22Rv1 (cell line): ENCODE results near the gene RNFT2.

Experiments used
- ZFX ChIP-seq: fragments of 450-650 bp; IDR thresholded peaks from 2 replicates; pipeline ENCODE4 v1.6.1; 2017; ENCODE audit warnings: antibody characterized with exemption, borderline replicate concordance
- TF ChIP-seq, protein P1 (sequence below): fragments of 450-650 bp; IDR thresholded peaks from 2 replicates; pipeline ENCODE4 v1.5.1; 2017; ENCODE audit warnings: mild to moderate bottlenecking

DNA sequence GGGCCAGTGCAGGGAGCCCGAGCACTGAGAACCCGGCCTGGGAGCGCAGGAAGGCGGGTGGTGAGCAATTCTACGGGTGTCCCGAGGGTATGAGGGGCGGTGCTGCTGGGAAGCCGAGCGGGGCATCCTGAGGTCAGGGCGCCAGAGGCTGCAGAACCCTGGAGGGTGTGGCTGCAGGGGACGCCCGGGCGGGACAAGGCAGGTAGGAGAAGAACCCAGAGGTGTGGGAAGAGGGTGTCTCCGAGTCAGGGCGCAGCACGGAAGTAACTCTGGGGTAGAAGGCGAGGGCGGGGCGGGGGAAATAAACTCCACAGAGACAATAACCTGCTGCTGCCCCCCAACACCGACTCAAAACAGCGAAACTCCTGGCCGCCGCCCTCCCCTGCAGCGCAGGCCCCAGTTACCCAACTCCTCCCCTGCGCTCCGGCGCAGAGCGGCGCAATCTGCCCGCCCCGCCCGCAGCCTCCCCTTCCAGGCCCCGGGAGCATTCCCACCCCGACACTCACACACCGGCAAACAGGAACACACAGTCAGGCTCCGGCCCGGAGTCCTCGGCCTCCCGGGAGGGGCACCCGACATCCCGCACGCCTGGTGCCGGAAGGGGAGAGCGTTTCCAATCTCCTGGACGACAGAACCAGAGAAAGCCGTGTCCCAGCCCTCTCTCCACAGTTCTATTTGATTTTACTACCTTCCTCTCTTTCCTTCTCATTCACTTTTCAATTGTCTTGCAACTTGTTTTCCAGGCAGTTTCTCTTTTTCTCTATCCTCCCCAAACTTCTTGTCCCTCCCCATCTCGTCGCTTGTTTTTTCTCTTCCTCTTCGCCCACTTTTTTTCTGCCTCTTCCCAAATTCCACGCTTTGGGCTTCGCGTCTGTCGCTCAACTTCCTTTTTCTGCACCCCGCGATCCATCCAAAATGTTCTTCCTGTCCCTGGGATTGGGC, 140.7 kb downstream of the RNFT2 start:
- TF ChIP-seq, protein P1, sequence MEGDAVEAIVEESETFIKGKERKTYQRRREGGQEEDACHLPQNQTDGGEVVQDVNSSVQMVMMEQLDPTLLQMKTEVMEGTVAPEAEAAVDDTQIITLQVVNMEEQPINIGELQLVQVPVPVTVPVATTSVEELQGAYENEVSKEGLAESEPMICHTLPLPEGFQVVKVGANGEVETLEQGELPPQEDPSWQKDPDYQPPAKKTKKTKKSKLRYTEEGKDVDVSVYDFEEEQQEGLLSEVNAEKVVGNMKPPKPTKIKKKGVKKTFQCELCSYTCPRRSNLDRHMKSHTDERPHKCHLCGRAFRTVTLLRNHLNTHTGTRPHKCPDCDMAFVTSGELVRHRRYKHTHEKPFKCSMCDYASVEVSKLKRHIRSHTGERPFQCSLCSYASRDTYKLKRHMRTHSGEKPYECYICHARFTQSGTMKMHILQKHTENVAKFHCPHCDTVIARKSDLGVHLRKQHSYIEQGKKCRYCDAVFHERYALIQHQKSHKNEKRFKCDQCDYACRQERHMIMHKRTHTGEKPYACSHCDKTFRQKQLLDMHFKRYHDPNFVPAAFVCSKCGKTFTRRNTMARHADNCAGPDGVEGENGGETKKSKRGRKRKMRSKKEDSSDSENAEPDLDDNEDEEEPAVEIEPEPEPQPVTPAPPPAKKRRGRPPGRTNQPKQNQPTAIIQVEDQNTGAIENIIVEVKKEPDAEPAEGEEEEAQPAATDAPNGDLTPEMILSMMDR = no peak
- no peak for TF ChIP-seq ZFX
